GM18505 (cell line): ENCODE data around the gene ZNF780A.
"Not testable (repeated sequence)": the region's sequence is repeated elsewhere in the genome, so short reads cannot be mapped to it uniquely, and the experiment has no call there.

ENCODE experiments used
- ATAC-seq: cut with Tn5 transposase; IDR thresholded peaks from one replicate; pipeline ENCODE4 v1.9.1; 2021; ENCODE audit not compliant: unreplicated experiment
- POLR2A ChIP-seq: IDR thresholded peaks from 4 replicates; pipeline ENCODE4 v1.6.1; 2011; ENCODE audit warnings: borderline replicate concordance; ENCODE audit not compliant: insufficient read depth, insufficient read length; ENCODE audit errors: extremely low read depth

The ZNF780A gene

DNA sequence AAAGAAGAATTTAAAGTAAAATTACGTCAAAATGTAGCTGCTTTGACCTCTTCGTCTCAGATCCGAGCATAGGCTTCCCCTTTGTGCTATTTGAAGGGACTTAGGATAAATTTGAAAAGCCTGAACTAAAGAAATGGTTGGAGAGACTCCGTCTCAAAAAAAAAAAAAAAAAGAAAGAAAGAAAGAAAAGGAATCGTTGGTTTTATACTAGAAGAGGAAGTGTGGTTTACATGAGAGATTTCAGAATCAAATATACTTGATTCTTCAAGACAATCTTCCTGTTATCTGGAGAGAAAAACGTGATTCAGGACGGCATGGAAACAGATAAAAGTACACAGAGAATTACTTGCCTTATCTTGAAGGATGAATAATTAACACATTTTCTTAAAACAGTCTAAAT is 34.2 kb downstream of the ZNF780A start:
- ATAC-seq, result no peak
- no peak for TF ChIP-seq POLR2A

GRCh38 chr19:40055832-40056504 is 34.8 kb downstream of the ZNF780A start, which contains the start of gene ZNF780B:
Gene ZNF780B (minus strand): TSS chr19:40056231. CDS start chr19:40050332, 5,899 bp downstream.
- TF ChIP-seq POLR2A, result peak; percentile 70
- no peak for ATAC-seq

DNA sequence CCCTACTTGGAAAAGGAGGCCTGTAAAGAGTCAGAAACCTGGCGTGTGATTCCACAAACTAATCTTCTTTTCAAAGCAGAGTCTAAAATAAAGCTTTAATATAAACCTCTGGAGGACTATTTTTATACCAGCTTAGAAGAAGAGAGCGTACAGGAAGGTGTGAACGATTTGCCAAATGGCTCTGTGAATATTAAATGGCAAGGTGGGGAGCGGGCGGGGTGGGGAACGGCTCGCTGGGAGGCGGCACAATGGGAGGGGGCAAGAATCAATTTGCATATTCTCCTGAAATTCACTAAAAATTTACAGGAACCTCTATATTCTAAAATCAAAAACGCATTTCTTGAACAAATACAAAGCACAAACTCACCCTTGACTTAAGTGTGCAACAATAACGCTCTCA is 35.7 kb downstream of the ZNF780A start:
- ATAC-seq, result no peak
- no peak for TF ChIP-seq POLR2A

DNA sequence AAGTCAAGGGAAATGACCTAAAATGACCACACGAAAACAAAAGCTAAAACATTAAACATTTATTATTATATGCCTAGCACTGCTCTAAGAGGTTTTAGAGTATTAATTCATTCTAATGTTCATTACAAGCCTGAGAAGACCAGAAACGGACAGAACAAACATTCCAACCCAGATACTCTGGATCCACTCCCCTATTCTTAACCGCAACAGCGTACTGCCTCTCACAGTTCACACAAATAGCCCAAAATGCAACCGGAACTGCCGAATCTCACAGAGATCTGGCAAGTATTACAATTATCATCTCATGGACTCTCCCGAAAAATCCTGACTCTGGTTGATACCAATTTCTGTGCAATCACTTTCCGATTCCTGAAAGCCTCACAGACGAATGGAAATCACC is 36.1 kb downstream of the ZNF780A start:
- no peak for TF ChIP-seq POLR2A

GRCh38 chr19:40053491-40053890 is 37.3 kb downstream of the ZNF780A start:
- TF ChIP-seq POLR2A, result no peak
- no peak for ATAC-seq

More for the DNA sequence above, 36.1 kb downstream of the ZNF780A start:
- ATAC-seq, result no peak

DNA sequence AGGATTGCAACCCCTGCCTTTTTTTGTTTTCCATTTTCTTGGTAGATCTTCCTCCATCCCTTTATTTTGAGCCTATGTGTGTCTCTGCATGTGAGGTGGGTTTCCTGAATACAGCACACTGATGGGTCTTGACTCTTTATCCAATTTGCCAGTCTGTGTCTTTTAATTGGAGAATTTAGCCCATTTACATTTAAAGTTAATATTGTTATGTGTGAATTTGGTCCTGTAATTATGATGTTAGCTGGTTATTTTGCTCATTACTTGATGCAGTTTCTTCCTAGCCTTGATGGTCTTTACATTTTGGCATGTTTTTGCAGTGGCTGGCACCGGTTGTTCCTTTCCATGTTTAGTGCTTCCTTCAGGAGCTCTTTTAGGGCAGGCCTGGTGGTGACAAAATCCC is 49.0 kb downstream of the ZNF780A start:
- not testable (repeated sequence) for ATAC-seq

GRCh38 chr19:40038047-40038446 is 52.7 kb downstream of the ZNF780A start:
- ATAC-seq, result not testable (repeated sequence)

- no peak for TF ChIP-seq POLR2A
- no peak for ATAC-seq
Observed at GRCh38 chr19:40035996-40036395, 54.7 kb downstream of the ZNF780A start.

- no peak for TF ChIP-seq POLR2A
- ATAC-seq, result no peak
Observed at GRCh38 chr19:40033989-40034560, 56.7 kb downstream of the ZNF780A start.

DNA sequence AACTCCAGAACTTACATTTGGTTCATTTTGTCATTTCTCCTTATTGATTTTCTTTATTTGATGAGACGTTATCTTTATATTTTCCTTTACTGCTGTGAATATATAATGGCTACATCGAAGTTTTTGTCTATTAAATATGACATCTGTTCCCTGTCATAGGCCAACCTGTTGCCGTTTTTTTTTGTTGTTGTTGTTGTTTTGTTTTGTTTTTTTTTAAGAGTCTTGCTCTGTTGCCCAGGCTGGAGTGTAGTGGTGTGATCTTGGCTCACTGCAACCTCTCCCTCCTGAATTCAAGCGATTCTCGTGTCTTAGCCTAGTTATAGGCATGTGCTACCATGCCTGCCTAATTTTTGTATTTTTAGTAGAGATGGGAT is 64.2 kb downstream of the ZNF780A start:
- ATAC-seq, result no peak
- TF ChIP-seq POLR2A, result no peak

- no peak for TF ChIP-seq POLR2A
- no peak for ATAC-seq
Observed at GRCh38 chr19:40025938-40026596, 64.7 kb downstream of the ZNF780A start.

DNA sequence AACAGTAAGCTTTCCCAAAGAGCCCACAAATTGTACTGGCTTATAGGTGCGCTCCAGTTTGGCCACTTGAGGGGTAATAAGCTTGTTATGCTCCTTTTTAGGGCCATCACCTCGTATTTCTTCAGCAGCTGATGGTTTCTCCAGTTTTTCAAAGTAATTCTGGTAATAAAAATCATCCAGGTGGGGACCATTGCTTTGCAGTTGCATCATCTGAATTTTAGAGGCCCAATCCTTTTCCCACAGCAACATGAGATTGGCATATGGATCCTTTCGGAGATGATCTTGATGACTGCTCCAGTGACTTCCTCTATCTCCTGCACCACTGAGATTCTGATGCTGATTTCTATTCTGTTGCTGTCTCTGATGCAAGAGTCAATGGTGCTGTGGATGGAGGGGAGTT is 66.8 kb downstream of the ZNF780A start:
- ATAC-seq, result no peak
- TF ChIP-seq POLR2A, result no peak
